ENCODE results near the gene DNMT1.

DNA sequence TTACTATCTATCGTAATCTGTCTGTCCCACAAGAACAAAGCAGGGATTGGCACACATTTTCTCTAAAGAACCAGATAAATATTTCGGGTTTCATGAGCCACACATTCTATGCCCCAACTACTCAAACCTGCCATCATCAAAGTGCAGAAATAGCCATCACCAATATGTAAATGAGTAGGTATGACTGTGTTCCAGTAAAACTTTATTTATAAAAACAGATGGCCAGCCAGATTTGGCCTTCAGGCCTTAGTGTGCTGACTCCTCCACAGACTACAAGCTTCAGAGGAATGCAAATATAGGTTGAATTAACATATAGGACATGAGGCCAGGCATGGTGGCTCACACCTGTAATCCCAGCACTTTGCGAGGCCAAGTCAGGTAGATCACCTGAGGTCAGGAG, 8.9 kb upstream of the DNMT1 start:
- TF ChIP-seq TAF1 (IDR thresholded peaks at IDR 0.05; ENCODE audit: borderline replicate concordance, insufficient read depth, low read length) (no peak), SIN3A (IDR thresholded peaks at IDR 0.05; ENCODE audit: borderline replicate concordance, insufficient read depth, low read length) (no peak), POLR2AphosphoS5 (IDR thresholded peaks at IDR 0.05; ENCODE audit: low read depth, low read length) (no peak), FOXP2 (optimal IDR thresholded peaks at IDR 0.05; ENCODE audit: borderline replicate concordance, extremely low read depth, extremely low read length, insufficient read depth) (no peak)
- TF ChIP-seq, protein P1, sequence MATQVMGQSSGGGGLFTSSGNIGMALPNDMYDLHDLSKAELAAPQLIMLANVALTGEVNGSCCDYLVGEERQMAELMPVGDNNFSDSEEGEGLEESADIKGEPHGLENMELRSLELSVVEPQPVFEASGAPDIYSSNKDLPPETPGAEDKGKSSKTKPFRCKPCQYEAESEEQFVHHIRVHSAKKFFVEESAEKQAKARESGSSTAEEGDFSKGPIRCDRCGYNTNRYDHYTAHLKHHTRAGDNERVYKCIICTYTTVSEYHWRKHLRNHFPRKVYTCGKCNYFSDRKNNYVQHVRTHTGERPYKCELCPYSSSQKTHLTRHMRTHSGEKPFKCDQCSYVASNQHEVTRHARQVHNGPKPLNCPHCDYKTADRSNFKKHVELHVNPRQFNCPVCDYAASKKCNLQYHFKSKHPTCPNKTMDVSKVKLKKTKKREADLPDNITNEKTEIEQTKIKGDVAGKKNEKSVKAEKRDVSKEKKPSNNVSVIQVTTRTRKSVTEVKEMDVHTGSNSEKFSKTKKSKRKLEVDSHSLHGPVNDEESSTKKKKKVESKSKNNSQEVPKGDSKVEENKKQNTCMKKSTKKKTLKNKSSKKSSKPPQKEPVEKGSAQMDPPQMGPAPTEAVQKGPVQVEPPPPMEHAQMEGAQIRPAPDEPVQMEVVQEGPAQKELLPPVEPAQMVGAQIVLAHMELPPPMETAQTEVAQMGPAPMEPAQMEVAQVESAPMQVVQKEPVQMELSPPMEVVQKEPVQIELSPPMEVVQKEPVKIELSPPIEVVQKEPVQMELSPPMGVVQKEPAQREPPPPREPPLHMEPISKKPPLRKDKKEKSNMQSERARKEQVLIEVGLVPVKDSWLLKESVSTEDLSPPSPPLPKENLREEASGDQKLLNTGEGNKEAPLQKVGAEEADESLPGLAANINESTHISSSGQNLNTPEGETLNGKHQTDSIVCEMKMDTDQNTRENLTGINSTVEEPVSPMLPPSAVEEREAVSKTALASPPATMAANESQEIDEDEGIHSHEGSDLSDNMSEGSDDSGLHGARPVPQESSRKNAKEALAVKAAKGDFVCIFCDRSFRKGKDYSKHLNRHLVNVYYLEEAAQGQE (IDR thresholded peaks at IDR 0.05; ENCODE audit: insufficient read depth in 1 of 2, low read depth in 2 of 2, low read length in 2 of 2), result no peak

All from PFSK-1 (cell line).